Thymus (tissue), 11 donors: ENCODE measurements around the gene LOXL3. TPM values are rescaled to one million over a fixed set of nuclear protein-coding genes. Genes with fewer than 3 reads are reported as not detected.

ENCODE experiments used
- DNase-seq, 9 donors: peaks; one replicate each; pipeline ENCODE4 v3.0.0-alpha.2; 2013; ENCODE audit warnings: low spot score in 9 of 9, low read depth in 6 of 9, missing footprints in 1 of 9
- H3K27ac ChIP-seq, 2 donors: one replicate each; pipeline ENCODE4 v1.5.1; 2013; ENCODE audit warnings: control low read depth in 1 of 2, low read depth in 1 of 2, low read length in 1 of 2, mild to moderate bottlenecking in 1 of 2, moderate library complexity in 1 of 2
- H3K27me3 ChIP-seq, 2 donors: one replicate each; pipeline ENCODE4 v1.5.1; 2013; ENCODE audit warnings: low read length in 1 of 2; ENCODE audit not compliant: control insufficient read depth in 2 of 2, insufficient read depth in 1 of 2
- H3K36me3 ChIP-seq, 2 donors: one replicate each; pipeline ENCODE4 v1.5.1; 2013; ENCODE audit warnings: low read length in 1 of 2, mild to moderate bottlenecking in 1 of 2, moderate library complexity in 1 of 2; ENCODE audit not compliant: control insufficient read depth in 2 of 2, insufficient read depth in 2 of 2
- H3K4me1 ChIP-seq, 2 donors: one replicate each; pipeline ENCODE4 v1.5.1; 2013; ENCODE audit warnings: low read length in 2 of 2; ENCODE audit not compliant: control insufficient read depth in 2 of 2, insufficient read depth in 2 of 2
- H3K4me3 ChIP-seq, 2 donors: one replicate each; pipeline ENCODE4 v1.5.1; 2013; ENCODE audit warnings: low read length in 2 of 2, control low read depth in 1 of 2, mild to moderate bottlenecking in 1 of 2
- H3K9me3 ChIP-seq, 2 donors: one replicate each; pipeline ENCODE4 v1.5.1; 2013; ENCODE audit warnings: low read length in 1 of 2, mild to moderate bottlenecking in 1 of 2; ENCODE audit not compliant: control insufficient read depth in 2 of 2, insufficient read depth in 1 of 2
- WGBS: extraction: QIAGEN DNeasy Blood & Tissue Kit; methylation state at CpG from one replicate; pipeline ENCODE4 v1.1.7; 2013; 5-methylcytosine and 5-hydroxymethylcytosine counted together
- polyA plus RNA-seq: library from polyadenylated mRNA; stranded (reverse); fragments of 200-250 nt; gene quantifications from one replicate; pipeline ENCODE4 v1.2.3, GENCODE V29; 2013
- total RNA-seq: library from RNA; stranded (reverse); fragments of 120-200 nt; gene quantifications from one replicate; pipeline ENCODE4 v1.2.4, GENCODE V29; 2013
- donor health status: healthy.

Gene LOXL3
- total and polyA plus RNA-seq, 2 donors, result 1.4 to 1.6 TPM

GRCh38 chr2:74499940-74500577 lies 53.7 kb downstream of the LOXL3 start:
- Histone ChIP-seq H3K36me3 (peaks cover 2 to 5% of the 10 kb centered on the region in 2 donors), H3K9me3 (peaks cover 2 to 12% of the 10 kb centered on the region in 2 donors), H3K27me3 (peaks cover 90 to 93% of the 10 kb centered on the region in 2 donors), H3K27ac (no peak overlapping the region), H3K4me3 (no peak overlapping the region), H3K4me1 (peaks cover 20 to 48% of the 10 kb centered on the region in 2 donors)
- DNase-seq, result no peak
- WGBS, result 55% methylated on average over 15 of the region's 15 CpGs

GRCh38 chr2:74499267-74499939 lies 54.3 kb downstream of the LOXL3 start, which contains the start of gene LBX2:
Gene LBX2 (minus strand): TSS chr2:74499603. CDS start chr2:74499537, 66 bp downstream.
- DNase-seq, result no peak
- peaks cover 20 to 48% of the 10 kb centered on the region in 2 donors for H3K4me1 ChIP-seq
- H3K4me3 ChIP-seq, result peak within 1 kb of the TSS in 1 of 2 donors; percentile 29
- no peak within 1 kb of the TSS for H3K27ac ChIP-seq
- WGBS, result 4% methylated on average over 65 of the region's 65 CpGs
- peaks cover 83 to 87% of the 10 kb centered on the region in 2 donors for H3K27me3 ChIP-seq
- H3K9me3 ChIP-seq, result peaks cover 0 to 12% of the 10 kb centered on the region in 2 donors
- H3K36me3 ChIP-seq, result no peaks in the 10 kb centered on the region

- H3K27ac ChIP-seq, result no peak overlapping the region
- H3K9me3 ChIP-seq, result peaks cover 0 to 12% of the 10 kb centered on the region in 2 donors
- peaks cover 20 to 46% of the 10 kb centered on the region in 2 donors for H3K4me1 ChIP-seq
- peak in 1 of 9 donors; percentile 27 for DNase-seq
- 2% methylated on average over 41 of the region's 41 CpGs for WGBS
- peak overlapping the region in 1 of 2 donors; percentile 29 for H3K4me3 ChIP-seq
- H3K36me3 ChIP-seq, result peaks cover 1 to 7% of the 10 kb centered on the region in 2 donors
- peaks cover 76 to 80% of the 10 kb centered on the region in 2 donors for H3K27me3 ChIP-seq
Observed at GRCh38 chr2:74498500-74499266, 55.1 kb downstream of the LOXL3 start.

DNA sequence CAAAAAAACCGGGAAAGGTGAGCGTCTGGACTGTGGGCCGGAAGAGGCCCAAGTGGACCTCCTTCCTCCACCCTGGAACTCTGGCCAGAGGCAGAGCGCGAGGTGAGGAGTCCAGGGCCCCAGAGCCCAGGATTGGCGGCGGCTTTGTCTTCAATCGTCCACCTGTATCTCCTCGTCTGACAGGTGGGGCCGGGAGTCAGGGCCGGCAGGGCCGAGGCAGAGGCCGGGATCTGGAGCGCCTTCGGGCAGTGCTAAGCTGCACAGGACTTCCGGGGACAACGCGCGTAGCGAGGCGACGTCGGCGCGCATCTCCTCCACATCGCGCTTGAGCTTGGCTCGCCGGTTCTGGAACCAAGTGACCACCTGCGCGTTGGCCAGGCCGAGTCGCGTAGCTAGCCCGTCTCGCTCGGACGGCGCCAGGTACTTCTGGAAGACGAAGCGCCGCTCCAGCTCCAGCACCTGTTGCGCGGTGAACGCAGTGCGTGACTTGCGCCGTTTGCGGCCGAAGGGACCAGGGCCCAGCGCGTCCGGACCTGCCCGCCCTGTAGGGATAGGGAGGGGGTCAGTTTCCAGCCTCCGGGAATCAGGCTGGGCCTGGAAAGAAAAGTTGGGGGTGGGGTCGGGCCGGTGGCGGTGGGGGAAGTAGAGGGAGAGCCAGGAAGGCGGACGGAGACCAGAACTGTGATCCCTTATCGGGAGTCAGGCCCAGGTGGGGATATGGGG lies 55.8 kb downstream of the LOXL3 start:
- Histone ChIP-seq H3K27ac (no peak overlapping the region), H3K27me3 (peaks cover 69 to 72% of the 10 kb centered on the region in 2 donors), H3K4me3 (peak overlapping the region; percentile 19 to 29), H3K9me3 (peaks cover 0 to 12% of the 10 kb centered on the region in 2 donors), H3K36me3 (peaks cover 8 to 13% of the 10 kb centered on the region in 2 donors), H3K4me1 (peaks cover 15 to 39% of the 10 kb centered on the region in 2 donors)
- no peak for DNase-seq
- WGBS, result 5% methylated on average over 61 of the region's 61 CpGs

DNA sequence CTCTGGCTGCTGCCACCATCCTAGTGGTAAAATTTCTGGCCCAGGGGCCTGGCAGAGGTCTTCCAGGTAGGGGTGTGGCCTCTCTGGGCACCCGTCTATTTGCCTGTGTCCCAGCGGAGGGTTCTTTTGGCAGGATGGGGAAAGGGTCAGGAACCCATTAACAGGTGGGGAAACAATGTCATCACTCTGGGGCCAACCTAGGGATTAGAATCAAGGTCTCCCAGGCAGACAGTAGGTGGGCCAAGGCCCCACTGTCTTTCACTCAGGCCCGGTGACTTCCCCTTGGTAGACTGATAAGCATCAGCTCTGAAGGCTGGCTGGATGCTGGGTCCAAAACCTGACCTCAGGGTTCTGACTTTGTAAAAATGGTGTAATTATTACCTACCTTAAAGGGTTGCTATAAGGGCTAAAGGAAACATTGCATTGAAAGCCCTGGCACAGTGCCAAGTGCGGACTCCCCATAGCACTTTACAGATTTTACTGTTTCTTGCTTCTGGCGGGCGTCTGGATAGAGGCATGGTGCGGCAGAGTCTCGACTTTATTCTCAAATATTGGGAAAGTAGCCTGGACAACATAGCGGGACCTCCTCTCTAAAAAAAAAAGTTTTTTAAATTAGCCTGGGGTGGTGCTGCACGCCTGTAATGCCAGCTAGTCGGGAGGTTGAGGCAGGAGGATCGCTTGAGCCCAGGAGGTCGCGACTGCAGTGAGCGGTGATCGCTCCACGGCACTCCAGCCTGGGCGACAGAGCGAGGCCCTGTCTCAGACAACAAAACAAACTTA lies 56.6 kb downstream of the LOXL3 start:
- H3K27ac ChIP-seq, result no peak overlapping the region
- DNase-seq, result no peak
- peaks cover 0 to 12% of the 10 kb centered on the region in 2 donors for H3K9me3 ChIP-seq
- 66% methylated on average over 19 of the region's 19 CpGs for WGBS
- H3K27me3 ChIP-seq, result peaks cover 61 to 65% of the 10 kb centered on the region in 2 donors
- H3K4me1 ChIP-seq, result peaks cover 12 to 31% of the 10 kb centered on the region in 2 donors
- H3K4me3 ChIP-seq, result peak overlapping the region in 1 of 2 donors; percentile 19
- peaks cover 16 to 20% of the 10 kb centered on the region in 2 donors for H3K36me3 ChIP-seq

DNA sequence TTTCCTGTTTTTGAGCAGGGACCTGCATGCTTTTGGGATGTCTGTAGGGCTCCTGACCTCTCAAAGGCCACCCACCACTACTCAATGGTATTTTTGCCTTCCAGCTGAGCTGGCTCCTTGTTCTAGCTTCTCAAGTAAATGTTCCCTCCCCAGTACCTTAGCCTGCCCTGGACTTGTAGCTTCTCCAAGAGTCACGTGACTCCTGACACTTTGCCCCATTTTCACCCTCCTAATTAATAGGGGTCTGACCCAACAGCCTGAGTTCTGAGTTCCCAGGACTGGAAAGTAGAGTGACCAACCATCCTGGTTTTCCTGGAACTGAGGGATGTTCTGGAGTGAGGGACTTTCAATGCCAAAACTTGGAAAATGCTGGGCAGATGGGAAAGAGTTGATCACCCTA lies 58.3 kb downstream of the LOXL3 start:
- Histone ChIP-seq H3K9me3 (peaks cover 0 to 12% of the 10 kb centered on the region in 2 donors), H3K4me1 (peaks cover 12 to 28% of the 10 kb centered on the region in 2 donors), H3K36me3 (peaks cover 33 to 38% of the 10 kb centered on the region in 2 donors), H3K27me3 (peaks cover 44 to 47% of the 10 kb centered on the region in 2 donors), H3K4me3 (no peak overlapping the region), H3K27ac (no peak overlapping the region)
- DNase-seq, result no peak
- 96% methylated on average over 1 of the region's 1 CpG for WGBS

DNA sequence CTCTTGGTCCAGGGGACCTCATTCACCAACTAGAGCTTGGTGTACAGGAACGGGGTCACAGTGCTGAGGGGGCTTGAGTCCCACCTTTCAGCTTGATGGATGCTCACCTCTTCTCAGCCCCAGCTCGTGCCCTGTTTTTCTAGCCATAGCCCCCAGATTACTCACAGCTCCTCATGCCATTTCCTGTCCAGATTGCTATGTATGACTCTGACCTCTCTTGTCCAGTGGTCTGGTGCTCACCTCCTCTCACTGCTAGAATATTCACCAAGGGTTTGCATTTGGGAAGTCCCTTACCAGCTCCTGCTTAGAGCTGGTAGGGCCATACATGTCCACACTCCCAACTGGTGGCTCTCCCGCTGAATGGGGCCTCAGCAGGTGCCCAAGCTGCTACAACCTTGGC lies 60.2 kb downstream of the LOXL3 start:
- H3K36me3 ChIP-seq, result peaks cover 42 to 46% of the 10 kb centered on the region in 2 donors
- WGBS, result 93% methylated on average over 3 of the region's 3 CpGs

More for the DNA sequence above, 60.2 kb downstream of the LOXL3 start:
- peaks cover 10 to 13% of the 10 kb centered on the region in 2 donors for H3K4me1 ChIP-seq
- no peak for DNase-seq
- no peak overlapping the region for H3K27ac ChIP-seq
- peaks cover 25 to 28% of the 10 kb centered on the region in 2 donors for H3K27me3 ChIP-seq
- H3K4me3 ChIP-seq, result no peak overlapping the region
- H3K9me3 ChIP-seq, result peaks cover 0 to 5% of the 10 kb centered on the region in 2 donors
